Liver (tissue), 9 donors: ENCODE results near the gene PGAM2. TPM values are rescaled to one million over a fixed set of nuclear protein-coding genes. Genes with fewer than 3 reads are reported as not detected.

Source experiments
- DNase-seq: peaks from one replicate; pipeline ENCODE4 v3.0.0-alpha.2; 2017; ENCODE audit warnings: low spot score
- H3K27ac ChIP-seq, 2 donors: one replicate each; pipeline ENCODE4 v1.7.0; 2013; ENCODE audit warnings: inconsistent platforms in 2 of 2, low read length in 2 of 2, control low read depth in 1 of 2, low read depth in 1 of 2, mild to moderate bottlenecking in 1 of 2
- H3K27me3 ChIP-seq, 4 donors: one replicate each; pipeline versions ENCODE4 v1.6.1 to v1.7.0; 2013; ENCODE audit warnings: low read length in 3 of 4, inconsistent platforms in 1 of 4, mild to moderate bottlenecking in 1 of 4, moderate library complexity in 1 of 4; ENCODE audit not compliant: control insufficient read depth in 4 of 4, insufficient read depth in 4 of 4
- H3K36me3 ChIP-seq, 4 donors: one replicate each; pipeline versions ENCODE4 v1.6.1 to v1.7.0; 2013; ENCODE audit warnings: low read length in 3 of 4, mild to moderate bottlenecking in 3 of 4, low read depth in 1 of 4, moderate library complexity in 1 of 4; ENCODE audit not compliant: control insufficient read depth in 4 of 4, insufficient read depth in 3 of 4
- H3K4me1 ChIP-seq, 4 donors: one replicate each; pipeline versions ENCODE4 v1.6.1 to v1.7.0; 2013; ENCODE audit warnings: low read length in 3 of 4, mild to moderate bottlenecking in 3 of 4, moderate library complexity in 1 of 4; ENCODE audit not compliant: control insufficient read depth in 4 of 4, insufficient read depth in 4 of 4
- H3K4me3 ChIP-seq, 3 donors: one replicate each; pipeline versions ENCODE4 v1.6.1 to v1.7.0; 2013; ENCODE audit warnings: low read length in 3 of 3, control low read depth in 1 of 3, low read depth in 1 of 3, mild to moderate bottlenecking in 1 of 3
- H3K9ac ChIP-seq, 2 donors: one replicate each; pipeline ENCODE4 v1.7.0; 2013; ENCODE audit warnings: low read length in 2 of 2, mild to moderate bottlenecking in 2 of 2, moderate library complexity in 2 of 2, control low read depth in 1 of 2, low read depth in 1 of 2
- H3K9me3 ChIP-seq, 4 donors: one replicate each; pipeline versions ENCODE4 v1.6.1 to v1.7.0; 2013; ENCODE audit warnings: low read length in 3 of 4; ENCODE audit not compliant: control insufficient read depth in 4 of 4
- FOXA2 ChIP-seq: IDR thresholded peaks from 2 replicates; pipeline ENCODE4 v1.6.1; 2016; ENCODE audit warnings: antibody characterized with exemption
- GABPA ChIP-seq, 2 donors: IDR thresholded peaks in 1 of 2; conservative IDR thresholded peaks in 1 of 2; 2 replicates each; pipeline ENCODE4 v1.6.1; 2016; ENCODE audit warnings: antibody characterized with exemption in 2 of 2, mild to moderate bottlenecking in 1 of 2, moderate library complexity in 1 of 2
- JUND ChIP-seq, 2 donors: IDR thresholded peaks; 2 replicates each; pipeline ENCODE4 v1.6.1; 2016; ENCODE audit warnings: antibody characterized with exemption in 2 of 2
- NR2F2 ChIP-seq: IDR thresholded peaks from 2 replicates; pipeline ENCODE4 v1.6.1; 2016; ENCODE audit warnings: antibody characterized with exemption
- SP1 ChIP-seq: IDR thresholded peaks from 2 replicates; pipeline ENCODE4 v1.6.1; 2018; ENCODE audit warnings: antibody characterized with exemption, mild to moderate bottlenecking
- TAF1 ChIP-seq: conservative IDR thresholded peaks from 2 replicates; pipeline ENCODE4 v1.6.1; 2016; ENCODE audit warnings: antibody characterized with exemption, mild to moderate bottlenecking
- YY1 ChIP-seq: IDR thresholded peaks from 2 replicates; pipeline ENCODE4 v1.6.1; 2016; ENCODE audit warnings: antibody characterized with exemption, mild to moderate bottlenecking
- WGBS: extraction: QIAGEN DNeasy Blood & Tissue Kit; methylation state at CpG from one replicate; pipeline ENCODE4 v1.1.7; 2013; 5-methylcytosine and 5-hydroxymethylcytosine counted together
- polyA plus RNA-seq, 2 donors: library from polyadenylated mRNA; stranded (reverse) in 1 of 2; unstranded in 1 of 2; fragments of 200-250 nt in 1 of 2; fragments of >200 nt in 1 of 2; fragmentation: Nextera tagmentation in 1 of 2; extraction: Ambion mirVana in 1 of 2; gene quantifications; one replicate each; pipeline versions ENCODE4 v1.2.1 to v1.2.3, GENCODE V29; 2013 to 2015
- total RNA-seq, 2 donors: library from RNA; depleted of rRNA; stranded (reverse); fragments of >200 nt; gene quantifications; one replicate each; pipeline ENCODE4 v1.2.3, GENCODE V29; 2014
- TF ChIP-seq, protein P1 (sequence below): IDR thresholded peaks from 2 replicates; pipeline ENCODE4 v1.6.1; 2016; ENCODE audit warnings: antibody characterized with exemption
- TF ChIP-seq, protein P2 (sequence below): IDR thresholded peaks from 2 replicates; pipeline ENCODE4 v1.6.1; 2016; ENCODE audit warnings: antibody characterized with exemption, mild to moderate bottlenecking
- TF ChIP-seq, protein P3 (sequence below): IDR thresholded peaks from 2 replicates; pipeline ENCODE4 v1.6.1; 2016; ENCODE audit warnings: antibody characterized with exemption
- TF ChIP-seq, protein P4 (sequence below): IDR thresholded peaks from 2 replicates; pipeline ENCODE4 v1.6.1; 2016; ENCODE audit warnings: antibody characterized with exemption
- TF ChIP-seq, protein P5 (sequence below): fragments of 150-350 bp; IDR thresholded peaks from 2 replicates; pipeline ENCODE4 v1.5.1; 2017; ENCODE audit warnings: improper control_type of control experiment, low read depth, low read length; ENCODE audit not compliant: missing input control
- donor health status: healthy.
- donor health status: healthy.
- donor health status: healthy.
- donor health status: healthy.
- donor health status: healthy.

The PGAM2 gene
- total and polyA plus RNA-seq, 4 donors, result 0.13 to 2.3 (median 0.49) TPM

DNA sequence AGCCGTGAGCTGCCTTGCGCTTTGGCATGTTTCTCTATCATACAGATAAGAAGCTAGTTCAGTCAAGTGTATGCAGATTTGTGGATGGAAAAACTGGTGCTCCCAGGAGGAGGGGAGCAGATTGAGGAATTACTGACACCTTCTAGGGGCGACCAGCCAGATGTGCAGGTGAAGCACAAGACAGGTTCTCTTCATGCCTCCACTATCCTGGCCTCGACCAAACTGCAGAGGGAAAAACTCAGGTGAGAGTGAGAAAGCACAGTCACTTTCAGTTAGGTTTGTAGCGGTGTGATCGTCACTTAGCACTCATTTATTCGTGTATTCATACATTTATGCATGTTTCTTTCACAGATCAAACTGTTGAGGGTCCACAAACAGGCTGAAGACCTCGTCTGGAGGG, 21.5 kb downstream of the PGAM2 start:
- peaks cover 12 to 31% (median 23%) of the 10 kb centered on the region in 4 donors for H3K4me1 ChIP-seq
- H3K36me3 ChIP-seq, result peaks cover 0 to 5% (median 1%) of the 10 kb centered on the region in 4 donors
- TF ChIP-seq, protein P1, sequence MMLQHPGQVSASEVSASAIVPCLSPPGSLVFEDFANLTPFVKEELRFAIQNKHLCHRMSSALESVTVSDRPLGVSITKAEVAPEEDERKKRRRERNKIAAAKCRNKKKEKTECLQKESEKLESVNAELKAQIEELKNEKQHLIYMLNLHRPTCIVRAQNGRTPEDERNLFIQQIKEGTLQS, result no peak
- TF ChIP-seq NR2F2, result no peak
- TF ChIP-seq, protein P2, sequence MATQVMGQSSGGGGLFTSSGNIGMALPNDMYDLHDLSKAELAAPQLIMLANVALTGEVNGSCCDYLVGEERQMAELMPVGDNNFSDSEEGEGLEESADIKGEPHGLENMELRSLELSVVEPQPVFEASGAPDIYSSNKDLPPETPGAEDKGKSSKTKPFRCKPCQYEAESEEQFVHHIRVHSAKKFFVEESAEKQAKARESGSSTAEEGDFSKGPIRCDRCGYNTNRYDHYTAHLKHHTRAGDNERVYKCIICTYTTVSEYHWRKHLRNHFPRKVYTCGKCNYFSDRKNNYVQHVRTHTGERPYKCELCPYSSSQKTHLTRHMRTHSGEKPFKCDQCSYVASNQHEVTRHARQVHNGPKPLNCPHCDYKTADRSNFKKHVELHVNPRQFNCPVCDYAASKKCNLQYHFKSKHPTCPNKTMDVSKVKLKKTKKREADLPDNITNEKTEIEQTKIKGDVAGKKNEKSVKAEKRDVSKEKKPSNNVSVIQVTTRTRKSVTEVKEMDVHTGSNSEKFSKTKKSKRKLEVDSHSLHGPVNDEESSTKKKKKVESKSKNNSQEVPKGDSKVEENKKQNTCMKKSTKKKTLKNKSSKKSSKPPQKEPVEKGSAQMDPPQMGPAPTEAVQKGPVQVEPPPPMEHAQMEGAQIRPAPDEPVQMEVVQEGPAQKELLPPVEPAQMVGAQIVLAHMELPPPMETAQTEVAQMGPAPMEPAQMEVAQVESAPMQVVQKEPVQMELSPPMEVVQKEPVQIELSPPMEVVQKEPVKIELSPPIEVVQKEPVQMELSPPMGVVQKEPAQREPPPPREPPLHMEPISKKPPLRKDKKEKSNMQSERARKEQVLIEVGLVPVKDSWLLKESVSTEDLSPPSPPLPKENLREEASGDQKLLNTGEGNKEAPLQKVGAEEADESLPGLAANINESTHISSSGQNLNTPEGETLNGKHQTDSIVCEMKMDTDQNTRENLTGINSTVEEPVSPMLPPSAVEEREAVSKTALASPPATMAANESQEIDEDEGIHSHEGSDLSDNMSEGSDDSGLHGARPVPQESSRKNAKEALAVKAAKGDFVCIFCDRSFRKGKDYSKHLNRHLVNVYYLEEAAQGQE, result no peak
- no peak for TF ChIP-seq GABPA (IDR thresholded peaks at IDR 0.05 in 1 of 2, conservative IDR thresholded peaks at IDR 0.05 in 1 of 2)
- TF ChIP-seq, protein P3, sequence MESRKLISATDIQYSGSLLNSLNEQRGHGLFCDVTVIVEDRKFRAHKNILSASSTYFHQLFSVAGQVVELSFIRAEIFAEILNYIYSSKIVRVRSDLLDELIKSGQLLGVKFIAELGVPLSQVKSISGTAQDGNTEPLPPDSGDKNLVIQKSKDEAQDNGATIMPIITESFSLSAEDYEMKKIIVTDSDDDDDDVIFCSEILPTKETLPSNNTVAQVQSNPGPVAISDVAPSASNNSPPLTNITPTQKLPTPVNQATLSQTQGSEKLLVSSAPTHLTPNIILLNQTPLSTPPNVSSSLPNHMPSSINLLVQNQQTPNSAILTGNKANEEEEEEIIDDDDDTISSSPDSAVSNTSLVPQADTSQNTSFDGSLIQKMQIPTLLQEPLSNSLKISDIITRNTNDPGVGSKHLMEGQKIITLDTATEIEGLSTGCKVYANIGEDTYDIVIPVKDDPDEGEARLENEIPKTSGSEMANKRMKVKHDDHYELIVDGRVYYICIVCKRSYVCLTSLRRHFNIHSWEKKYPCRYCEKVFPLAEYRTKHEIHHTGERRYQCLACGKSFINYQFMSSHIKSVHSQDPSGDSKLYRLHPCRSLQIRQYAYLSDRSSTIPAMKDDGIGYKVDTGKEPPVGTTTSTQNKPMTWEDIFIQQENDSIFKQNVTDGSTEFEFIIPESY, result no peak
- TF ChIP-seq, protein P4, sequence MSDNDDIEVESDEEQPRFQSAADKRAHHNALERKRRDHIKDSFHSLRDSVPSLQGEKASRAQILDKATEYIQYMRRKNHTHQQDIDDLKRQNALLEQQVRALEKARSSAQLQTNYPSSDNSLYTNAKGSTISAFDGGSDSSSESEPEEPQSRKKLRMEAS, result no peak
- TF ChIP-seq, protein P5, sequence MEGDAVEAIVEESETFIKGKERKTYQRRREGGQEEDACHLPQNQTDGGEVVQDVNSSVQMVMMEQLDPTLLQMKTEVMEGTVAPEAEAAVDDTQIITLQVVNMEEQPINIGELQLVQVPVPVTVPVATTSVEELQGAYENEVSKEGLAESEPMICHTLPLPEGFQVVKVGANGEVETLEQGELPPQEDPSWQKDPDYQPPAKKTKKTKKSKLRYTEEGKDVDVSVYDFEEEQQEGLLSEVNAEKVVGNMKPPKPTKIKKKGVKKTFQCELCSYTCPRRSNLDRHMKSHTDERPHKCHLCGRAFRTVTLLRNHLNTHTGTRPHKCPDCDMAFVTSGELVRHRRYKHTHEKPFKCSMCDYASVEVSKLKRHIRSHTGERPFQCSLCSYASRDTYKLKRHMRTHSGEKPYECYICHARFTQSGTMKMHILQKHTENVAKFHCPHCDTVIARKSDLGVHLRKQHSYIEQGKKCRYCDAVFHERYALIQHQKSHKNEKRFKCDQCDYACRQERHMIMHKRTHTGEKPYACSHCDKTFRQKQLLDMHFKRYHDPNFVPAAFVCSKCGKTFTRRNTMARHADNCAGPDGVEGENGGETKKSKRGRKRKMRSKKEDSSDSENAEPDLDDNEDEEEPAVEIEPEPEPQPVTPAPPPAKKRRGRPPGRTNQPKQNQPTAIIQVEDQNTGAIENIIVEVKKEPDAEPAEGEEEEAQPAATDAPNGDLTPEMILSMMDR, result no peak
- no peak for TF ChIP-seq FOXA2
- WGBS, result 21% methylated on average over 8 of the region's 8 CpGs
- H3K27ac ChIP-seq, result peak overlapping the region; percentile 88 to 91
- no peak for DNase-seq
- peak overlapping the region; percentile 95 to 97 for H3K9ac ChIP-seq
- peak overlapping the region; percentile 74 to 96 (median 87) for H3K4me3 ChIP-seq
- H3K27me3 ChIP-seq, result no peaks in the 10 kb centered on the region
- no peaks in the 10 kb centered on the region for H3K9me3 ChIP-seq

DNA sequence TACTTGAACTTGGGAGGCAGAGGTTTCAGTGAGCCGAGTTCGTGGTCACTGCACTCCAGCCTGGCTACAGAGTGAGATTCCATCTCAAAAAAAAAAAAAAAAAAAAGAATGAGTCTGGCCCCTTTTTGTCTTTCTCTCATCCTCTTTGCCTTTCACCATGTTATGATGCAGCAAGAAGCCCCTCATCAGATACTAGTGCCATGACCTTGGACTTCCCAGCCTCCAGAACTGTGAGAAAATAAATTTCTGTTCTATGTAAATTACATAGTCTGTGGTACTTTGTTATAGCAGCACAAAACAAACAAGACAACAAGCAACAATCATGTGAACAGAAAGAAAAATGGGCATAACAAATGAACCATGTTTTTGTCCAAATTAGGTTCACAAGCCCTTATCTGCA, 23.1 kb downstream of the PGAM2 start:
- H3K36me3 ChIP-seq, result peaks cover 0 to 5% (median 0%) of the 10 kb centered on the region in 4 donors
- peaks cover 12 to 31% (median 23%) of the 10 kb centered on the region in 4 donors for H3K4me1 ChIP-seq
- H3K9me3 ChIP-seq, result no peaks in the 10 kb centered on the region
- H3K27me3 ChIP-seq, result no peaks in the 10 kb centered on the region
- no peak for DNase-seq
- WGBS, result 96% methylated on average over 2 of the region's 2 CpGs
- no peak overlapping the region for H3K27ac ChIP-seq
- no peak overlapping the region for H3K9ac ChIP-seq
- H3K4me3 ChIP-seq, result no peak overlapping the region
- TF ChIP-seq GABPA (IDR thresholded peaks at IDR 0.05 in 1 of 2, conservative IDR thresholded peaks at IDR 0.05 in 1 of 2) (no peak), YY1 (no peak), SP1 (no peak), FOXA2 (no peak), TAF1 (no peak), JUND (IDR thresholded peaks at IDR 0.05) (no peak), NR2F2 (no peak)
- TF ChIP-seq, protein P5, result no peak
- TF ChIP-seq, protein P4, result no peak
- TF ChIP-seq, protein P2, result no peak
- TF ChIP-seq, protein P3, result no peak
- TF ChIP-seq, protein P1, result no peak
